Activated T-cell treated with anti-CD3 and anti-CD28 coated beads, Interleukin-2, amount 50 U/mL, for 48 hours (primary cell): ENCODE data around the gene TRIM66.

ENCODE experiments used
- DNase-seq, 2 experiments: peaks; one replicate each; pipeline ENCODE4 v3.0.0-alpha.2; 2020

TRIM66 gene

DNA sequence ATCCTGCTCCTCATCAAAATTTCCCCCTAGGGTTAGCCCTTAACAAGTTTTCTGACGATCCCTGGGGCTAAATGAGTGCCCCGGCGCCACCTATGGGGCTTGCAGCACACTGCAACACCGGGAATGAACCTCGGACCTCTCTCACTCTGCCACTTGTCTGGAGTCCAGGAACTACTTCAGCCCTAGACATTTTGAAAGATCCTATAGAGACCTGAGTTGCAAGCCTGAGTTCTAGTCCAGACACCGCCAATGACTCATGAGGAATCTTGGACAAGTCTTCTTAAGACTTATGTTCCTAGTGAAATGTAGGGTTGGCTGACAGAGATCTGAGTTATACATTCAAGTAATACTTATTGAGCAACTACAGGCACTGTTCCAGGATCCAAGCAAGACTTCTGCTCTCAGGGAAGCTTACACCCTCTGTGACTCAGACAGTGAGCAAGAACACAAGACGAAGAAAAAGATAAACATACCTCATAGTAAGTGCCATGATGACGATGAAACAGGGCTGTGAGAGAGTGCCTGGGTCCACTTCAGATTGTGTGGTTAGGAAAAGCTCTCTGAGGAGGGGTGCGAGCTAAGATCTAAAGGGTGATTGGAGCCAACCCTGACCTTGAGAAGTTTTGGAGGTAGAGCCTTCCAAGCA is 78.3 kb downstream of the TRIM66 start:
- DNase-seq: peak; percentile 62 to 67

DNA sequence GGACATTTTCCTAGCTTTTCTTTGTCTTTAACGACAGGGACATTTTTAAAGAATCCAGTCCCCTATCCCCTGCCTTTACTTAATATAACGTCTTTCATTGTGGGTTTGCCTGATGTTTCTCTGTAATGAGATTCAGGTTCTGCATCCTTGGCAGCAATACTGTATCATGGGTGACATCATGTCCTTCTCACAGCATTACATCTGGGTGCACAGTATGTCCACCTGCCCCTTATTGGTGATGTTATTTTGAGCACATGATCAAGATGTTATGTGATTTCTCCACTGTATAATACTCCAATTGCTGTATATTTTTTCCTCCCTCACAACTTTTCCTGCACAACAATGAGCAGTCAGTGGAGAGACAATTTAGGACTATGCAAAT is 78.8 kb downstream of the TRIM66 start:
- no peak for DNase-seq

DNA sequence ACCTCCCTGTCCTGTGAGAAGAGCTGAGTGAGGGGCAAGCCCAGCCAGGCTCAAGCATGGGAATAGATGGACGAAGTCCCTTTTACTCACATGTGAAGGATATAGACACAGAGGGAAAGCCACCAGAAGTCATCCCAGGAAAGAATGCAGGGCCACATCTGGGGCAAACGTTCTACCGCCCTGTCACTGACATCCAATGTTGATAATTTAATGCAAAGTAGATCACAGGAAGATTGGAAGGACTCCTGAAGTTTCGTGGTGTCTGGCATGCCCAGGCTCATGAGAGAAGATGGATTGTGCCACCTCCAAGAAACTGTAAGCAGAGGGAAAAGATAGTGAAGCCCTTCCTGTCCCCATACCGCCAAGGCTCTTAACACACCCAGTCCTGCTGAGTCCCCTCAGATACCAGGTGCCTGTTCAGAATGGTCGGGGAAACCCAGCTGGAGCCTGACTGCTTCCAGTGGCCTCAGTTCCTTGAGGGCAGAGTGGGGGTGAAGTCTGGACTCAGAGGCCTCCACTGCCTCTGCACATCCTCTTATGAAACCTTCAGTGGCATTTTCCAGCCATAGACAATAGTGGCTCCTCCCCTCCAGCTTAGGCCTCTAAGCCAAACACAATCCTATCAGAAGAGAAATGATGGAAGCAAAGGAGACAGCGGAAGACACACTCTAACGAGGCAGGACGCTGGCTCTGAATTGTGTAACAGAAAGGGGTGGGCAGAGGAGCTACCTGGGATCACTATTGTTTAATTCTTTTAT is 80.9 kb downstream of the TRIM66 start:
- no peak for DNase-seq

DNA sequence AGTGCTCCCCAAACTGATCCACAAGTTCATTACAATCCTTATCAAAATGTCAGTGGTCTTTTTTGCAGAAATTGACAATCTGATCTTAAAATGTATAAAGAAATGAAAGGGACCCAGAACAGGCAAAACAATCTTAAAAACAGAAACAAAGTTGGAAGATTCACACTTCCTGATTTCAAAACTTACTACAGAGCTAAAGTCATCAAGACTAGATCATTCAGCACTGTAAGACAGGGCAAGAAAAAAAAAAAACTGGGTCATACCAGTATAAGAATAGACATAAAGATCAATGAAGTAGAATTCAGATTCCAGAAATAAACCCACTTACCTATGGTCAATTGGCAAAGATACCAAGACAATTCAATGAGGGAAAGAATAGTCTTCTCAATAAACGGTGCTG is 84.0 kb downstream of the TRIM66 start:
- no peak for DNase-seq

DNA sequence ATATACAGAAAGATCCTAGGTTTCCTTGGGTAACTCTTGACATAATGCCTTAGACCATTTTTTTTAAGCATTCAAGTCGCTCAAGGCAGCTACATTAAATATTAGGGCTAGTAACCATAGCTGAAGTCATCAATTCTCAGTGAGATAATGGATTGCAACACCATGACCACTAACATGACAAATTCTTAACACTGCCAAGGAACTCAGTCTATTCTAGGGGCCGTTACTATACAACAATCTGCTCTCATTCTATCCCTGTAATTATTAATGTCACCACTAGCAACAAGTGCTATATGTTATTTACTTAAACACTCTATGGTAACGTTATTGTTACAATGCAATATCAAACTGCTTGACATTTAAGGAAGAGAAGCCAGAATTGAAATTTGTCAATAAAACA is 85.3 kb downstream of the TRIM66 start:
- DNase-seq: no peak

DNA sequence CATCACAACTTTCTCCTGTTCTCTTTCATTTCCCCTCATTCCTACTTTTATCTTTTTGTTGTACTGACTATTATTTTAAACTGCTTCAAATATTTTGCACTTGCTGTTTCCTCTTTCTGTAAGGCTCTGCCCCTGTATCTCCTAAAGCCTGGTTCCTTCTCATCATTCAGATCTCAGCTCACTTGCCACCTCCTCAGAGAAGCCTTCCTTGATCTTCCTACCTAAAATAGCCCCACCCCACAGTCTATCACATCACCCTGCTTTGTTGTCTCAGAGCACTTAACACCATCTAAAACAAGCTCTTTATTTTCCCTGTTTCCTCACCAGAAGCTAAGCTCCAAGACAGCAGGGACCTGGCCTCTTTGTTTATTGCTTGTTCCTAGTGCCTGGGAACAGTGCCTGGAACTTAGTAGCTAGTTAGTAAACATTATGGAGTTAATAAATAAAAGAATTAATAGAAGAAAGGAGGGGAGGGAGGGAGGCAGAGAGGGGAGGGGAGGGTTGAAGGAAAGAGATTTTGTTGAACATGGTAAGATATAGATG is 85.9 kb downstream of the TRIM66 start:
- DNase-seq: no peak

DNA sequence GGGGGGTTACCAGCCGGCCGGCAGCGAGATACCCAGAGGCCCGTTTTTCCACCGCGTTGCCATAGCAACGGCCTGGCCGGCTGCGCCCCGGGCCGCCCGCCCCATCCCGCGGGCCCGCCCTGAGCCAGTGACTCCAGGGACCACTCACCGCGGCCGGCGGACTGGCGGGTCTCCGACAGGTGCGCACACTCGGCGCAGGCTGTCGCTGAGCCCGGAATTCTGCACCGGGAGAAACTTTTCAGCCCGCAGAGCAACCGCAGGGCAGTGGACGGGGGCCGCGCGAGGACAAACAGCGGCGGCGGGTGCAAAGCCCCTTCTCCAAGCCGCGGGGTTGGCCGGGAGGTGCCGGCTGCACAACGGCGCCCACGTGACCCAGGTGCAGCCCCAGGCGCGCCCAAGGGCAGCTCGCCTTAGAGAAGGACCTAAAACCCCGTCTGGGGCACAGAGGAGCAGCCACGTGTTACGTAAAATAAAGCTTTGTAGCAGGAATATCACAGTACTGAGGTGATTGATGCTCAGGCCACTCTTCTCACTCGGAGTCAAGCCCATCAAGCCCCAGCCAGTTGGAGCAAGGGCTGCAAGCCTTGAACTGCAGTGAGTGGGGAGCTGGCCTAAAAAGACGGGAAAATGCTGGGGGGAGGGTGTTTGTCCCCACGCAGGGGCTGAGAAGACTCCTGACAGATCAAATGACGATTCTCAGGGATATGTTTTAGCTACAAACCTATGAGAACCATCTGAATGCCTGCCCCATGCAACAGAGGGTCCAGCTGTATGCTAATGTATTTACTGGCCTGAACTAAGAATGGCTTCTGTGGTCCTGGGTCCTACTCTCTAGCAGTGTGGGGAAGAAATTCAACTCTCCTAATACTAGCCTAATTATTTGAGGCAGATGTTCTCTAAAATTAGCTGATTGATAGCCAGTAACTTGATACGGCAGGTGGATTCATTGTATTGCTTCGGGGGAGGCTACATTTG is 88.2 kb downstream of the TRIM66 start, which contains the start of gene STK33:
Gene STK33 (minus strand): TSS at position 294 of the 975 bp plus-strand sequence. CDS start 119,323 bp downstream, outside the sequence.
- peak; percentile 63 to 69 for DNase-seq

DNA sequence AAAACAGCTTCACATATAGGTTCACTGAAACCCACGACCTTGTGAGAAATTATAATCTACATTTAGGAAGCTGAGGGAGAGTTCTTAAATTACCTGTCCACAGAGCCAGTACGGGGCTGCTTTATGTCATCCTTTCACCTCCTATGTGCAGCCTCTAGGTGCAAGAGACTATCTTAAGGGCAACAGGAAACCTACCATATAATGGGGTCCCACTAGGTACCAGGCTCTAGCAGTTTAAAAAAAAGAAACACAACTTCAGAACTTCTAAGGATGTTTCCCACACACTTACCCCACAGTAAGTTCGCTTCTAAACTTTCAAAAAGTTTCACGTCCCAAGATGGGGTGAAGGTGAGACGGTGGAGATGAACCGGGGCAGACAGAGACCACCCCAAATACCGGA is 89.0 kb downstream of the TRIM66 start:
- no peak for DNase-seq

DNA sequence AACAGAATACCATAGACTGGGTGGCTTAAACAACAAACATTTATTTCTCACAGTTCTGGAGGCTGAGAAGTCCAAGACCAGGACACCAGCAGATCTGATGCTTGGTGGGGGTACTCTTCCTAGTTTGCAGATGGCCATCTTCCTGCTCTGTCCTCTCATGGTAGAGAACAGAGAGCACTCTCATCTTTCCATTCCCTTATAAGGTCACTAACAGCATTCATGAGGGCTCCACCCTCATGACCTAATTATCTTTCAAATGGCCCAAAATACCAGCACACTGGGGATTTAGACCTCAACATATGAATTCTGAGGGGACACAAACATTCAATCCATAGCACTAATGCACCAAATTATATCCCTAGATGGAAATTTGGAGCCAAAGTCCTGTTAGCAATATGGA is 94.5 kb downstream of the TRIM66 start:
- DNase-seq: no peak

DNA sequence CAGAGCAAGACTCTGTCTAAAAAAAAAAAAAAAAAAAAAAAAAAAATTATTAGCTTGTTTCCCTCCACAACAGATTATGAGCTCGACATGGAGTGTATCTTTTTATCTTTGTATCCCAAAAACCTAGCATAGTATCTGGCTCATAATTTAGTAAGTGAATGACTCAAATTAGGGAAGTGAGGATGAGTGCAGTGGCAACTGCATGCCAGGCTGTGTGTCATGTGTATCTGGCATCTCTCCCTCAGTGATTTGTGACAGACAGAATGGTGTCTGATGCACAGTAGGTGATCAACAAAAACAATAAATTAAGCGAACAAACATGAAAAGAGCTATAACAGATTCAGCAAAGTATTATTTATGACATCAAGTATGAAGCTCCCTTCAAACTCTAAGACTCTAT is 95.7 kb downstream of the TRIM66 start:
- no peak for DNase-seq

DNA sequence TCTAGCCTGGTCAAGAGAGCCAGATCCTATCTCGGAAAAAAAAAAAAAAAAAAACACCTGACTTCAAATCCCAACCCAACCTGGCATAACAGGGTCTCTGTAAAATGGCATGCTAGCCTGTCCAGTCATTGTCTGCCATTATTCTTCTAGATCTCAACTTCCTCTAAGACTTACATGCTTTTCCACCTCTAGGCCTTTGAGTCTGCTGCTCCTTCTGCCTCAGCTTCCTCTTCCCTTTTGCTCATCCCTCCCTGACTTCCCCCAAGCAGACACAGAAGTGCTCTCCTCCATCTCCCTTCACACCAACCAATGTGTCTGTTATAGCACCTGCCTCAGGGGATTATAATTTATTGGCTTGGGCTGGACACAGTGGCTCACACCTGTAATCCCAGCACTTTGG is 96.3 kb downstream of the TRIM66 start:
- no peak for DNase-seq

DNA sequence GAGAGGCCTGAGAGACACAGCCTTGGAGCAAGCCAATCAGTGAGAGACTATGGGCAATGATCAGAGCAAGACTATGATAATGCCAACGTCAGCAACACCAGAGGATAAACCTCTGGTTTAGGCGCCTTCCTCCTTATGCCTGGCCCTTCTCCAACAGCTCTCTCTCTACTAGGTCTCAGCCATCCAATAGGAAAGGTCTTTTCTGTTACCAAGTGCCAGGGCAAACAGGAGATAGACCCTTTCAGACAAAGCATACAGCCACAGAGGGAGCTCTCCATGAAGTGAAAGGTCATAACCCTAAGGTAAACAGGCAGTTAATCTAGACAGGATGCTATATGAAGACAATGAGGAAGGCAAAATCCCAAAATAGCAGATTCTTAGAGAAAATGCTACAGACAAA is 98.0 kb downstream of the TRIM66 start:
- DNase-seq: no peak

DNA sequence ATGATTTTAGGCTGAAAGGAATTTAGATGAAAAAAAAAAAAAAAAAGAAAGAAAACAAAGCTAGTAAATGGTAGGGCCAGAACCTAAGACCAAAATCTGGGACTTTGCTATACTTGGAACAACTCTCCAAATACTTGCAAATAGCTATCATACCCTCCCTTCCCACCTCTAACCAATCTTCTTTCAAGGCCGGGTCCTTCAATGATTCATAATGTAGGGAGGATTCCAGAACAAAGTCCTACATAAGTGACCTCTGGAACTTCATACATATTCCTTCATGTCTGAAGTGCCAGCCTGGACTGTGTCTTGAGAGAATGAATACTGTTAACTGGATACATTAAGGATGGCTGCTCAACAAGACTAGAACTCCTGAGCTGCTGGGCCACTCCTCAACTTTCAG is 98.4 kb downstream of the TRIM66 start:
- no peak for DNase-seq

DNA sequence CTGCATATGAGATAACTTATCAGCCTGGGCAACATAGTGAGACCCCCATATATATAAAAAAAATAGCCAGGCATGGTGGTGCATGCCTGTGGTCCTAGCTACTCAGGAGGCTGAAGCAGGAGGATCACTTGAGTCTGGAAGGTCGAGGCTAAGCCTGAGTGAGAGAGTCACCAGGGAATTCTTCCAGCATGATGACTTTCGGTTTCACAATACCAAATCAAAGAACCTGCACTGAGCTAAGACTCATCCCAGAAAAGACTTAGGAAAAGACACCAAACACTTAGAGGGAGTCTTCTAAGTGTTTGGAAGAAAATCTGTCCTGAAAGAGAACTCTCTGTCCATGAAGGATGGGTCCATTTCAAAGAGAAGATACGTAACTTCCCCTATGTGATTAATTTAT is 101.2 kb downstream of the TRIM66 start:
- DNase-seq: no peak

DNA sequence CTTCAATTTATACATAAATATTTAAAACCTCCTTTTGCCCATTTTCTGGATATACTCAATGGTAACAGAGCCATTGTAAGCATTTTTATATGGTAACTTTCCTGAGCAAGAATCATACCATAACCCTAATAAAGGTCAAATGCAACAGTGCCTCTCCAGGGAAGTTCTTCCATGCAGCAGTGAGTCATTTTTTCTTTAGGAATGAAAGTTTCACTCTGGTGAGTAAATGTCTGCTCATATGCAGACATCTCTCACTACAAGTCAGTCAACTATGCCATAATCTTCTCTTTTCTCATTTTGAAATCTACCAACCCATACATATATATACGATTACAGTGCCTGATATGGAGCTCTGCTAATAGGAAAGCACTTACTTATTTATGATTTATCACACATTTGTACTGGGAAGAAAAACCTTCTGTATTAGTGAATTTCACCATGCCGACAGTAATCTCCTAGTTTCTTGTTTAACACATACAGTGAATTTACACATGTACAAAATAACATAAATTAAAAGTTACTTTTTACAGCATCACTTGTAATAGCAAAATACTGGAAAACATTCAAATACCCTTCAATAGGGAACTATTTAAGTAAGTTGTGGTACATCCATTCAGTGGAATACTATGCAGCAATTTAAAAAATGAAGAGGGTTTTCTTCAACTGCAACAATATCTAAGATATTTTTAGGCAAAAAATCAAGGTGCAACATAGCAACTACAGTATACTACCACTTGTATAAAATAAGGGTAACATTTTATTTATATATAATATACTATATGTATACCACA is 104.5 kb downstream of the TRIM66 start:
- DNase-seq: no peak

DNA sequence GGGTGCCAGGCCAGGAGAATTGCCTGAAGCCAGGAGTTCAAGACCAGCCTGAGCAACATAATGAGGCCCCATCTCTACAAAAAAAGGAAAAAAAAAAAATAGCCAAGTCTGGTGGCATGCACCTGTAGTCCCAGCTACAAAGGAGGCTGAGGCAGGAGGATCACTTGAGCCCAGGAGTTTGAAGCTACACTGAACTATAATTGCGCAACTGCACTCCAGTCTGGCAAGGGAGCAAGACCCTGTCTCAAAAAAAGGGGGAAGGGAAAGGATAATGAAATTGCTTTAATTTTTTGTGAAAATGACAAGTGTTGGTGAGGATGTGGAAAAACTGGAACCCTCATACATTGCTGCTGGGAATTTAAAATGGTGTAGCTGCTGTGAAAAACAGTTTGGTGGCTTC is 107.7 kb downstream of the TRIM66 start:
- no peak for DNase-seq

DNA sequence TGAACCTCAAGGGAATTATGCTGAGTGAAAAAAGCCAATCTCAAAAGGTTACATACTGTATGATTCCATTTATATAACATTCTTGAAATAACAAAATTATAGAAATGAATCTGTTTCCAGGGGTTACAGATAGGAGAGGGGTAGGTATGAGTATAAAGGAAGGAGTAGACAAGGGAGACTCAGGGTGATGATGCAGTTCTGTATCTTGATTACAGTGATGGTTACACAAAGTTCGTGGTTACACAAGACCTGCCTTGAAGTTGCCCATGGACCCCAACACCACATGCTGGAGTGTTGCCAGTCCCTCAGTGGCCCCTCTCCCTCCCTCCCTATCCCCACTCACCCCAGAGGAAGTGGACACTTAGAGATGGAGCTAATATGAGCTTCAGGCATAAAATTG is 108.7 kb downstream of the TRIM66 start:
- DNase-seq: no peak

DNA sequence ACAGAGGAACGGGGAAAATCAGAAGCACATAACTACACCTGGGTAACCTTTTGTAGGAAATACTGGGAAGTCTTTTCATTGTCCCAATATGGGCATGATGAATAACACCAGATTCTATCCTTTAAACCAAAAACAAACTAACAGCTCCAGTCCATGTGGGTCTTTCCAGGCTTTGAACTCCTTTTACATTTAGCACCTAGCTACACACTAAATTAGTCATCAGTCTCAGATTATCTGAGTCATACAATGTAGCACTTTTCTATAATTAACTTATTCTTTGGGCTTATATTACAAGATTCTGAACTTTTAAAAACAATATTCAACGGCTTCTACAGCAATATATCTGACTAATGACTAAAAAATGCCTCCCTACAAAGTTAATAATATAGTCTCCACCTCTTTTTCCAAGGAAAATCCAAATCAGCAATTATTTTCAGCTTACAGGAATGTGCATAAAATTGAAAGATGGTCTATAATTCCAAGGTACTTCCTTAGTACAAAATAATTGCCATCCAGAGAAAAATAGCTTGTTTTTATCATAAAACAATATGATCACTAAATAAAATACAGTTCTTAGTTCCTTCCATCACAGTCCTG is 114.8 kb downstream of the TRIM66 start:
- DNase-seq: no peak

DNA sequence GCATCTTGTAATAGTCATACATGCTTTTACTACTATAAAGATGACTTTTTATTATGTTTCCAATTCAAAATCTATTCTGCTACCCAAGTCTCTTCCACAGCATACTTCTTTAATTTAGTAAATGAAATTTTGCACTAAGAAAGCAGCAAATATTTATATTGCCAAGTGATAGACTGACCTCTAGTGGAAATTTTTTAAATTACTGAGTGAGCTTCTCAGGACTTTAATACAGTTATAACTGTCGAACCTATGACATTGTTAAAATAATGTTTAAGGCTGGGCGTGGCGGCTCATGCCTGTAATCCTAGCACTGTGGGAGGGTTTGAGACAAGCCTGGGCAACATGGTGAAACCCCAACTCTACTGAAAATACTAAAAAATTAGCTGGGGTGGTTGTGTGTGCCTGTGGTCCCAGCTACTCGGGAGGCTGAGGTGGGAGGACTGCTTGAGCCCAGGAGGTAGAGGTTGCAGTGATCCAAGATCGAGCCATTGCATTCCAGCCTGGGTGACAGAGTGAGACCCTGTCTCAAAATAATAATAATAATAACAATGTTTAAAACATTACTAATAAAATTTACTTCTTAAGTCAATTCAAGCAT is 115.8 kb downstream of the TRIM66 start:
- no peak for DNase-seq

DNA sequence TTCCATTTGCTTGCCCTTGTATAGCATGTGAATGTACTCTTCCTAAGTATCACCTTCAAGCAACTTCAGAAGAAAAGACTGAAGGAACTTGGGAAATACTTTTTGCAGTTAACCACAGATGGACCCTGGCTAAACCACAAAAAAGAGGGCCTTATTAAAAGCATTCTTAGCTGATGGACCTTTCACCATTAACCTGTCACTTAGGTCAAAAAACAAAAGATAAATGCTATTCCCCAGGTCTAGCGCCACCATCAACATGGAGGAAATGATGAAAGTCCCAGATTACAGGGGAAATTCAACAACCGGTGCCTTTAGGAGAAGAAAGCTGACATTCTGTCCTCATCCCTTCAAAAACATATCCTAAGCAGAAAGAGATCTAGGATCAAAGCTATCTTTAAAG is 117.9 kb downstream of the TRIM66 start:
- no peak for DNase-seq
